IMR-90 (cell line): ENCODE measurements around the gene MYH1. TPM values are rescaled to one million over a fixed set of nuclear protein-coding genes. Genes with fewer than 3 reads are reported as not detected.

Experiments
- ATAC-seq: fragments of 200-7000 bp; cut with Tn5 transposase; 2 replicates; pipeline ENCODE4 v1.9.1; 2020; ENCODE audit warnings: low read depth, mild to moderate bottlenecking, moderate library complexity
- BruUV-seq: library from RNA; stranded (reverse); fragments of 400-500 nt; replicated peaks from 2 replicates; lab custom pipeline; 2021; lab: Mats Ljungman, UMichigan
- CTCF ChIA-PET: fragments of 300-600 bp; formaldehyde crosslinking; extraction: SDS; loops from one replicate; lab custom pipeline; 2021; ENCODE audit warnings: antibody characterized with exemption; lab: Yijun Ruan, JAX
- POLR2A ChIA-PET: fragments of 300-600 bp; sonication (Branson Sonifier 250); formaldehyde crosslinking; loops from one replicate; lab custom pipeline; 2022; ENCODE audit warnings: antibody characterized with exemption; ENCODE audit not compliant: unreplicated experiment; lab: Charles Lee
- DNase-seq: peaks from one replicate; pipeline ENCODE4 v3.0.0; 2013
- H2AFZ ChIP-seq: replicated peaks from 2 replicates; pipeline ENCODE3; 2013; ENCODE audit warnings: low read length, mild to moderate bottlenecking; ENCODE audit not compliant: poor library complexity
- H2AK5ac ChIP-seq: 2 replicates; pipeline ENCODE4 v1.6.1; 2013; ENCODE audit warnings: low read depth, low read length, inconsistent platforms
- H2AK9ac ChIP-seq: replicated peaks from 2 replicates; pipeline ENCODE3; 2013; ENCODE audit warnings: mild to moderate bottlenecking, low read depth, low read length, moderate library complexity; ENCODE audit not compliant: poor library complexity
- H2BK120ac ChIP-seq: 2 replicates; pipeline ENCODE4 v1.6.1; 2013; ENCODE audit warnings: low read depth, low read length, inconsistent platforms
- H2BK15ac ChIP-seq: 3 replicates; pipeline ENCODE4 v1.6.1; 2013; ENCODE audit warnings: low read depth, low read length, inconsistent platforms
- H2BK20ac ChIP-seq: 2 replicates; pipeline ENCODE4 v1.6.1; 2013; ENCODE audit warnings: low read depth, mild to moderate bottlenecking, inconsistent platforms, low read length, moderate library complexity
- H2BK5ac ChIP-seq: 2 replicates; pipeline ENCODE4 v1.6.1; 2013; ENCODE audit warnings: mild to moderate bottlenecking, low read depth, low read length, inconsistent platforms; ENCODE audit not compliant: poor library complexity, severe bottlenecking
- H3K14ac ChIP-seq: replicated peaks from 2 replicates; pipeline ENCODE4 v1.6.1; 2013; ENCODE audit warnings: low read depth, low read length, inconsistent platforms
- H3K18ac ChIP-seq: 2 replicates; pipeline ENCODE4 v1.6.1; 2013; ENCODE audit warnings: low read depth, low read length, control low read depth
- H3K23ac ChIP-seq: 2 replicates; pipeline ENCODE4 v1.6.1; 2013; ENCODE audit warnings: low read depth, low read length, inconsistent platforms
- H3K27ac ChIP-seq: 2 replicates; pipeline ENCODE4 v1.5.1; 2013; ENCODE audit warnings: mild to moderate bottlenecking, control low read depth, low read length; ENCODE audit not compliant: insufficient read depth
- H3K27me3 ChIP-seq: 2 replicates; pipeline ENCODE4 v1.6.1; 2013; ENCODE audit warnings: low read length; ENCODE audit not compliant: control insufficient read depth, insufficient read depth
- H3K36me3 ChIP-seq: 2 replicates; pipeline ENCODE4 v1.6.1; 2013; ENCODE audit warnings: low read length, mixed read lengths; ENCODE audit not compliant: control insufficient read depth, insufficient read depth
- H3K4ac ChIP-seq: 2 replicates; pipeline ENCODE4 v1.6.1; 2013; ENCODE audit warnings: low read depth, low read length, inconsistent platforms
- H3K4me1 ChIP-seq: 2 replicates; pipeline ENCODE4 v1.6.1; 2013; ENCODE audit warnings: low read length, mixed read lengths; ENCODE audit not compliant: control insufficient read depth, insufficient read depth
- H3K4me2 ChIP-seq: 2 replicates; pipeline ENCODE4 v1.6.1; 2013; ENCODE audit warnings: low read depth, mild to moderate bottlenecking, control low read depth, low read length, moderate library complexity
- H3K4me3 ChIP-seq: 2 replicates; pipeline ENCODE4 v1.5.1; 2013; ENCODE audit warnings: low read depth, mild to moderate bottlenecking, control low read depth, low read length, moderate library complexity; ENCODE audit not compliant: insufficient read depth
- H3K56ac ChIP-seq: 2 replicates; pipeline ENCODE4 v1.6.1; 2013; ENCODE audit warnings: low read length, inconsistent platforms; ENCODE audit not compliant: insufficient read depth; ENCODE audit errors: extremely low read depth
- H3K79me1 ChIP-seq, 2 experiments: 2 replicates each; pipeline ENCODE4 v1.6.1; 2013; ENCODE audit warnings: low read length in 2 of 2, inconsistent platforms in 1 of 2, low read depth in 1 of 2
- H3K9ac ChIP-seq: 2 replicates; pipeline ENCODE4 v1.6.1; 2013; ENCODE audit warnings: low read depth, low read length, control low read depth
- H3K9me1 ChIP-seq: 2 replicates; pipeline ENCODE4 v1.6.1; 2013; ENCODE audit warnings: low read length, inconsistent platforms; ENCODE audit not compliant: insufficient read depth
- H3K9me3 ChIP-seq: 2 replicates; pipeline ENCODE4 v1.6.1; 2013; ENCODE audit warnings: low read length; ENCODE audit not compliant: control insufficient read depth, insufficient read depth
- H4K20me1 ChIP-seq: 2 replicates; pipeline ENCODE4 v1.6.1; 2013; ENCODE audit warnings: low read length, inconsistent platforms; ENCODE audit not compliant: insufficient read depth
- H4K5ac ChIP-seq: 2 replicates; pipeline ENCODE4 v1.6.1; 2013; ENCODE audit warnings: mild to moderate bottlenecking, low read depth, low read length, control low read depth
- H4K8ac ChIP-seq, 2 experiments: 2 replicates each; pipeline ENCODE4 v1.6.1; 2013; ENCODE audit warnings: low read depth in 2 of 2, low read length in 2 of 2, control low read depth in 1 of 2, inconsistent platforms in 1 of 2
- H4K91ac ChIP-seq: 2 replicates; pipeline ENCODE4 v1.6.1; 2013; ENCODE audit warnings: low read depth, low read length, inconsistent platforms; ENCODE audit not compliant: insufficient read depth
- BHLHE40 ChIP-seq: fragments of 150-350 bp; IDR thresholded peaks from 2 replicates; pipeline ENCODE4 v1.6.1; 2016; ENCODE audit warnings: mild to moderate bottlenecking, low read depth, low read length
- CEBPB ChIP-seq: IDR thresholded peaks from 2 replicates; pipeline ENCODE4 v1.6.1; 2012; ENCODE audit warnings: low read depth, low read length, improper control_type of control experiment
- CHD1 ChIP-seq: IDR thresholded peaks from 2 replicates; pipeline ENCODE4 v1.6.1; 2012; ENCODE audit warnings: low read depth, low read length, improper control_type of control experiment
- CTCF ChIP-seq: conservative IDR thresholded peaks from 2 replicates; pipeline ENCODE4 v1.5.1; 2012; ENCODE audit warnings: mild to moderate bottlenecking, low read depth, low read length, improper control_type of control experiment
- ELK1 ChIP-seq: fragments of 150-350 bp; IDR thresholded peaks from 2 replicates; pipeline ENCODE4 v1.6.1; 2016; ENCODE audit warnings: low read depth, mild to moderate bottlenecking, low read length, moderate library complexity, borderline replicate concordance
- FOS ChIP-seq: fragments of 150-350 bp; IDR thresholded peaks from 2 replicates; pipeline ENCODE4 v1.6.1; 2016; ENCODE audit warnings: low read depth, low read length
- MAFK ChIP-seq: IDR thresholded peaks from 2 replicates; pipeline ENCODE4 v1.6.1; 2012; ENCODE audit warnings: low read depth, low read length, improper control_type of control experiment
- MAZ ChIP-seq: IDR thresholded peaks from 2 replicates; pipeline ENCODE4 v1.6.1; 2012; ENCODE audit warnings: low read depth, mild to moderate bottlenecking, low read length, improper control_type of control experiment, moderate library complexity, borderline replicate concordance
- MXI1 ChIP-seq: IDR thresholded peaks from 2 replicates; pipeline ENCODE4 v1.6.1; 2012; ENCODE audit warnings: low read depth, mild to moderate bottlenecking, low read length, moderate library complexity, borderline replicate concordance
- NFE2L2 ChIP-seq: fragments of 150-350 bp; IDR thresholded peaks from 2 replicates; pipeline ENCODE4 v1.6.1; 2016; ENCODE audit warnings: low read depth, mild to moderate bottlenecking, low read length
- POLR2A ChIP-seq: IDR thresholded peaks from 2 replicates; pipeline ENCODE4 v1.6.1; 2012; ENCODE audit warnings: mild to moderate bottlenecking, low read depth, low read length
- RAD21 ChIP-seq: IDR thresholded peaks from 2 replicates; pipeline ENCODE4 v1.6.1; 2012; ENCODE audit warnings: low read length, improper control_type of control experiment
- RCOR1 ChIP-seq: IDR thresholded peaks from 2 replicates; pipeline ENCODE4 v1.6.1; 2012; ENCODE audit warnings: mild to moderate bottlenecking, low read length, improper control_type of control experiment; ENCODE audit not compliant: insufficient replicate concordance
- RFX5 ChIP-seq: IDR thresholded peaks from 2 replicates; pipeline ENCODE4 v1.8.0; 2012; ENCODE audit warnings: low read depth, mild to moderate bottlenecking, low read length, moderate library complexity
- SMC3 ChIP-seq: fragments of 150-350 bp; IDR thresholded peaks from 2 replicates; pipeline ENCODE4 v1.6.1; 2016; ENCODE audit warnings: low read depth, mild to moderate bottlenecking, antibody characterized with exemption, low read length, moderate library complexity
- dilution Hi-C: fragments of 300-500 bp; cut with HindIII; formaldehyde crosslinking; loops from one replicate; pipeline ENCODE4 v1.14.3; 2018; ENCODE audit warnings: low sequenced_read_pairs; ENCODE audit not compliant: unreplicated experiment
- in situ Hi-C: fragments of 300-500 bp; cut with MboI; formaldehyde crosslinking; loops from 3 replicates; pipeline ENCODE4 v1.14.3; 2019; ENCODE audit warnings: low sequenced_read_pairs, inconsistent platforms, mixed read lengths
- intact Hi-C: fragments of 100-400 bp; cut with micrococcal nuclease; formaldehyde crosslinking; loops from 2 replicates; pipeline ENCODE4 v1.10.0; 2022
- polyA plus RNA-seq, 3 experiments: library from polyadenylated mRNA; depleted of rRNA; stranded (reverse); fragments of >200 nt; gene quantifications; 2 replicates each; pipeline ENCODE4 v1.2.3, GENCODE V29; 2012; ENCODE audit warnings: low replicate concordance in 1 of 3
- total RNA-seq: library from RNA; depleted of rRNA; stranded (reverse); fragments of >200 nt; gene quantifications from 2 replicates; pipeline ENCODE4 v1.2.3, GENCODE V29; 2012
- TF ChIP-seq, protein P1 (sequence below): fragments of 150-350 bp; IDR thresholded peaks from 2 replicates; pipeline ENCODE4 v1.6.1; 2017; ENCODE audit warnings: mild to moderate bottlenecking, antibody characterized with exemption, low read length, low read depth

MYH1 gene
- total and polyA plus RNA-seq, 2 of the 4 experiments (the other 2 are of a cell fraction), result not detected

GRCh38 chr17:10516638-10517037, 1.7 kb downstream of the MYH1 start:
- ChIA-PET POLR2A (no interaction called here), CTCF (no interaction called here)
- DNase-seq (no peak), ATAC-seq (no peak)
- no TSS peak for BruUV-seq
- Histone ChIP-seq H2BK15ac (no peak overlapping the region), H2AK9ac (no peak overlapping the region), H3K9me1 (no peaks in the 10 kb centered on the region), H3K4me3 (no peak overlapping the region), H3K79me1 (no peaks in the 10 kb centered on the region), H3K4me1 (no peaks in the 10 kb centered on the region), H3K14ac (no peak overlapping the region), H3K23ac (no peak overlapping the region), H4K8ac (no peak overlapping the region), H3K9ac (no peak overlapping the region), H2AFZ (no peak overlapping the region), H2AK5ac (no peak overlapping the region), H2BK20ac (no peak overlapping the region), H3K18ac (no peak overlapping the region), H3K4ac (no peak overlapping the region), H3K27me3 (no peaks in the 10 kb centered on the region), H2BK120ac (no peak overlapping the region), H4K91ac (no peak overlapping the region), H3K56ac (no peak overlapping the region), H3K36me3 (no peaks in the 10 kb centered on the region), H2BK5ac (no peak overlapping the region), H3K4me2 (no peak overlapping the region), H4K20me1 (no peaks in the 10 kb centered on the region), H3K27ac (no peak overlapping the region), H3K9me3 (no peaks in the 10 kb centered on the region), H4K5ac (no peak overlapping the region)
- TF ChIP-seq CTCF, result no peak
- no peak for TF ChIP-seq BHLHE40
- TF ChIP-seq CEBPB, result no peak
- TF ChIP-seq, protein P1, sequence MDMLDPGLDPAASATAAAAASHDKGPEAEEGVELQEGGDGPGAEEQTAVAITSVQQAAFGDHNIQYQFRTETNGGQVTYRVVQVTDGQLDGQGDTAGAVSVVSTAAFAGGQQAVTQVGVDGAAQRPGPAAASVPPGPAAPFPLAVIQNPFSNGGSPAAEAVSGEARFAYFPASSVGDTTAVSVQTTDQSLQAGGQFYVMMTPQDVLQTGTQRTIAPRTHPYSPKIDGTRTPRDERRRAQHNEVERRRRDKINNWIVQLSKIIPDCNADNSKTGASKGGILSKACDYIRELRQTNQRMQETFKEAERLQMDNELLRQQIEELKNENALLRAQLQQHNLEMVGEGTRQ, result no peak
- no peak for TF ChIP-seq POLR2A
- TF ChIP-seq SMC3, result no peak
- no peak for TF ChIP-seq MXI1
- TF ChIP-seq RFX5, result no peak
- no peak for TF ChIP-seq RAD21
- no peak for TF ChIP-seq ELK1
- TF ChIP-seq MAZ, result no peak
- TF ChIP-seq FOS, result no peak
- TF ChIP-seq NFE2L2, result no peak
- TF ChIP-seq CHD1, result no peak
- TF ChIP-seq RCOR1, result no peak
- no peak for TF ChIP-seq MAFK
- dilution Hi-C loops, result no loop called here
- in situ Hi-C loops, result no loop called here
- intact Hi-C loops, result no loop called here
